H1 (cell line): ENCODE measurements around the gene LIN37. TPM values are rescaled to one million over a fixed set of nuclear protein-coding genes. Genes with fewer than 3 reads are reported as not detected.

Experiments used
- ASH2L ChIP-seq: fragments of 200-600, 300-600 bp; sonication (generic); IDR thresholded peaks from one replicate; pipeline ENCODE4 v1.7.1; 2017; ENCODE audit warnings: low read length
- CTBP2 ChIP-seq: IDR thresholded peaks from 2 replicates; pipeline ENCODE4 v1.7.0; 2011; ENCODE audit warnings: borderline replicate concordance, mild to moderate bottlenecking, moderate library complexity, mixed read lengths, low read length; ENCODE audit not compliant: insufficient read depth, insufficient read length
- GABPA ChIP-seq: IDR thresholded peaks from 2 replicates; pipeline ENCODE4 v1.6.1; 2011; ENCODE audit warnings: mild to moderate bottlenecking, low read length, moderate library complexity, borderline replicate concordance; ENCODE audit not compliant: insufficient read depth
- JUN ChIP-seq: IDR thresholded peaks from 2 replicates; pipeline ENCODE4 v1.6.1; 2011; ENCODE audit warnings: low read depth, mild to moderate bottlenecking, improper control_type of control experiment, low read length
- KDM1A ChIP-seq: fragments of 200-600, 300-600 bp; sonication (generic); IDR thresholded peaks from 2 replicates; pipeline ENCODE4 v1.7.1; 2016; ENCODE audit warnings: mild to moderate bottlenecking, low read length, borderline replicate concordance
- KDM4A ChIP-seq: IDR thresholded peaks from one replicate; pipeline ENCODE4 v1.7.1; 2012; ENCODE audit warnings: low read depth, mild to moderate bottlenecking, moderate library complexity, low read length, inconsistent platforms; ENCODE audit not compliant: severe bottlenecking
- SIN3A ChIP-seq, 2 experiments: IDR thresholded peaks in 1 of 2; conservative IDR thresholded peaks in 1 of 2; 2 replicates each; pipeline ENCODE4 v1.6.1; 2011 to 2012; ENCODE audit warnings: low read length in 2 of 2, improper control_type of control experiment in 1 of 2, low read depth in 1 of 2, mild to moderate bottlenecking in 1 of 2
- polyA plus RNA-seq, 7 experiments: library from polyadenylated mRNA; depleted of rRNA in 3 of 7; stranded (reverse) in 5 of 7; unstranded in 2 of 7; fragments of >200 nt in 5 of 7; fragments of 200-250 nt in 2 of 7; gene quantifications; 1 replicate in 5 of 7; 2 replicates in 1 of 7; 4 replicates in 1 of 7; pipeline versions ENCODE4 v1.2.1 to v1.2.3, GENCODE V29; 2011 to 2013; ENCODE audit warnings: missing spikeins in 2 of 7, mixed read lengths in 2 of 7
- total RNA-seq: library from RNA; stranded (reverse); fragmentation: NEBNext Ultra II Directional; extraction: Animal tissue kit (Norgen Biotek cat#: 25700); gene quantifications from 2 replicates; pipeline ENCODE4 v1.2.1, GENCODE V29; 2021

Gene LIN37
- total and polyA plus RNA-seq, 2 of the 8 experiments (the other 6 are each of a cell fraction or from before 2014, with no cell fraction given), result 3.8 to 9.8 TPM

- TF ChIP-seq JUN (no peak), ASH2L (no peak), CTBP2 (no peak), GABPA (no peak), KDM4A (no peak), KDM1A (no peak), SIN3A (conservative IDR thresholded peaks at IDR 0.05 in 1 of 2, IDR thresholded peaks at IDR 0.05 in 1 of 2; ENCODE audit: low read depth in 1 of 2, low read length in 2 of 2) (no peak)
Measured at GRCh38 chr19:35727956-35728706, 20.2 kb upstream of the LIN37 start (continued).
